Esophagus (tissue), 2 donors: ENCODE data around the gene PEX5. TPM values are rescaled to one million over a fixed set of nuclear protein-coding genes. Genes with fewer than 3 reads are reported as not detected.

Experiments
- H3K27ac ChIP-seq, 2 donors: one replicate each; pipeline ENCODE4 v1.5.1; 2013; ENCODE audit warnings: low read depth in 2 of 2, mild to moderate bottlenecking in 2 of 2, inconsistent platforms in 1 of 2, low read length in 1 of 2, moderate library complexity in 1 of 2
- H3K27me3 ChIP-seq, 2 donors: one replicate each; pipeline ENCODE4 v1.6.1; 2013; ENCODE audit warnings: low read length in 2 of 2, control low read depth in 1 of 2, mild to moderate bottlenecking in 1 of 2; ENCODE audit not compliant: insufficient read depth in 2 of 2, control insufficient read depth in 1 of 2
- H3K36me3 ChIP-seq, 2 donors: one replicate each; pipeline ENCODE4 v1.6.1; 2013; ENCODE audit warnings: low read length in 1 of 2; ENCODE audit not compliant: control insufficient read depth in 2 of 2, insufficient read depth in 2 of 2
- H3K4me1 ChIP-seq, 2 donors: one replicate each; pipeline ENCODE4 v1.6.1; 2013; ENCODE audit warnings: low read length in 1 of 2; ENCODE audit not compliant: control insufficient read depth in 2 of 2, insufficient read depth in 2 of 2
- H3K4me3 ChIP-seq, 2 donors: one replicate each; pipeline ENCODE4 v1.5.1; 2013; ENCODE audit warnings: low read length in 2 of 2, mild to moderate bottlenecking in 2 of 2, low read depth in 1 of 2, moderate library complexity in 1 of 2
- H3K9me3 ChIP-seq, 2 donors: one replicate each; pipeline ENCODE4 v1.6.1; 2013; ENCODE audit warnings: mild to moderate bottlenecking in 2 of 2, low read depth in 1 of 2, low read length in 1 of 2, moderate library complexity in 1 of 2; ENCODE audit not compliant: control insufficient read depth in 2 of 2, insufficient read depth in 1 of 2
- WGBS, 2 donors: extraction: QIAGEN DNeasy Blood & Tissue Kit; methylation state at CpG; one replicate each; pipeline ENCODE4 v1.1.7; 2013; 5-methylcytosine and 5-hydroxymethylcytosine counted together
- polyA plus RNA-seq, 2 donors: library from polyadenylated mRNA; stranded (reverse); fragments of 200-250 nt; gene quantifications; one replicate each; pipeline ENCODE4 v1.2.3, GENCODE V29; 2013
- donor health status: healthy with polysubstance abuse.
- donor health status: Bipolar disorder and iron deficiency.

Gene PEX5
- 10 to 100 TPM in 1 of 2 donors, 1 to 10 TPM in 1; 8.1 to 14.5 TPM for polyA plus RNA-seq

DNA sequence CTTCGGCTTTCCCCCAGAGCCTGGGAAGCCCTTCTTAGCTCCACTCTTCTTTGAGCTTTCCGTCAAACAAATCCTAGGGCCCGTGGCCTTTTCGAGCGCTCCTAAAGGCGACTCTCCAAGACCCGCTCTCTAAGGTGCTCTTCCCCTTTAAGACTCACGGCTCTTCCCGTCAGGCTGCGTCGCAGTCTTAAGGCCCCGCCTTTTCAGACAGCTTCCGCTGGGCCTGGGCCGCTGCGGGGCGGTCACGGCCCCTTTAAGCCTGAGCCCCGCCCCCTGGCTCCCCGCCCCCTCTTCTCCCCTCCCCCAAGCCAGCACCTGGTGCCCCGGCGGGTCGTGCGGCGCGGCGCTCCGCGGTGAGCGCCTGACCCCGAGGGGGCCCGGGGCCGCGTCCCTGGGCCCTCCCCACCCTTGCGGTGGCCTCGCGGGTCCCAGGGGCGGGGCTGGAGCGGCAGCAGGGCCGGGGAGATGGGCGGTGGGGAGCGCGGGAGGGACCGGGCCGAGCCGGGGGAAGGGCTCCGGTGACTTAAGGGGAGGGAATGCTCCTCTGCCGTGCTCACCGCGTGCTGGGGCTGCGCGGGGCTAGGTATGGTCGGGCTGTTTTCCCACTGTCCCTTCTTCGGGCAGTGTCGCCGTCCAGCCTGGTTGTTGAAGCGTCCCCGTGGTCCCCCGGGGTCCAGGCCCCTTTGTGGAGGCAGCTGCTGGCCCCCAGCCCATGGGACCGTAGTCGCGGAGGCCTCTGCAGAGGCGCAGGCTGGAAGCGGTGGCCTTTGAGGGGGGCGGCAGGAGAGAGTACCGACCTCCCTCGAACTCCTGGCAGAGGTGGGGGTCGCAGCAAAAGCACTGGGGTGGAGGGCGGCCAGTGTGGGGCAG lies at the start of gene PEX5:
TSS of gene PEX5 (plus strand) at position 289 of the 870 bp plus-strand sequence. CDS start 692 bp downstream, outside the sequence.
- whole genome bisulfite sequencing, 2 donors = 0 to 1% methylated on average over 57 to 68 of the region's 68 CpGs
- no peaks in the 10 kb centered on the region for H3K9me3 ChIP-seq
- peak within 1 kb of the TSS; percentile 82 to 91 for H3K27ac ChIP-seq
- H3K4me1 ChIP-seq = peaks cover 0 to 12% of the 10 kb centered on the region in 2 donors
- peak within 1 kb of the TSS; percentile 75 to 90 for H3K4me3 ChIP-seq
- H3K27me3 ChIP-seq = no peaks in the 10 kb centered on the region
- H3K36me3 ChIP-seq = no peaks in the 10 kb centered on the region

DNA sequence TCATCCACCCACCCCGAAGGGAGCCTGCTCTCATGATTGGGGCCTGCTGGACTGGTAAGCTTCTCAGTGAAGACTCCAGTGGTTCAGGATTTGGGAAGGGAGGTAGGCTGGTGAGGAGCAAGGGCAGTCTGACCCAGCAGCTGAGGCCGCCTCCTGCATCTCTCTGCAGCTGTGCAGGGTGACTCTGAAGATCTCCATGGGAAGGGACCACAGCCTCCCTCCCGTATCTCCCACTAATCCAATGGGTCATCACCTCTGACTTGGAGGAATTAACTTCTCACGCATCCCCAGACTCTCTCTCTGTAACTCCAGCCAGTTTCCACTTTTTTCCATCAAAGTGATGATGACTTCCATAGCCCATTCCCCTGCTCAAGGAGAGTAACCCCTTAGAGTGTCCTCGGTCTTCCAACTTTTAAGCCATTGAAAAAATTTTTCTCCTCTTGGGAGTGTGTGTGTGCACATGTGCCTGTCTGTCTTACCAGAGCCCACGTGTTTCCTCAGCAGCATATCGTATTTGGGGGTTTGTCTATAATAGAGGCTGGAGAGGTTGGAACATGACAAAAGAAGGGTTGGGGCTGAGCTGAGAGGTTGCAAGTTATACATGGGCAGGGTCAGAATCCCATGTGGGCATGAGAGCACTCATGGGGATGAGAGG lies 48.0 kb upstream of the PEX5 start:
- 83 to 86% methylated on average over 7 of the region's 7 CpGs for WGBS, 2 donors
- peaks cover 8 to 9% of the 10 kb centered on the region in 2 donors for H3K36me3 ChIP-seq

DNA sequence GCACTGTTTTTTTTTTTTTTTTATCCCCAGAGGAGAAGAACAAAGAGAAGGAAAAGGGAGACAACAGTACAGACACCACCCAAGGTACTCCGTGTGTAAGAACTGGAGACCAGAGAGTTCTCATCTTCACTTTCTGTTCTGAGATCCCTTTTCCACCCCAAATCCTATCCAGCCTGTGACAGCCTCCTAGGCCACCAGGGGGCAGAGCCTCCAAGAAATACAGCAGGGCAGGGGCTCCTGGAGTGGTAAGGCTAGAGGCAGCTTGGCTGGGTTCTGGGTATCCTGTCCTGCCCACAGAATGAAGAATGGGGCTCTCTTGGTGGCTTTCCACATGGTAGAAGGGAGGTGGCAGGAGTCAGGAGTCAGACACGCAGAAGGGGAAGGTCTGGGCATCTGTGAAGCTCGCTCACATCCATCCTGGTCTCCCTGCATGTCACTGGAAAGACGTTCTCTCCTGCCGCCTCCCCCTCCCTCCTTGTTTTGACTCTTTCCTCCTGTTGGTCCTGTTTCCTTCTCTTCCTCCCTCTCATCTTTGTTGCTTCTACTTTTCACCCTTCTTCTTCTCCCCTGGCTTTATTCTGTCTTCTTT lies 47.3 kb upstream of the PEX5 start:
- Histone ChIP-seq H3K4me1 (no peaks in the 10 kb centered on the region), H3K4me3 (no peak overlapping the region), H3K27ac (no peak overlapping the region), H3K27me3 (no peaks in the 10 kb centered on the region), H3K9me3 (no peaks in the 10 kb centered on the region), H3K36me3 (peaks cover 5% of the 10 kb centered on the region in 2 donors)
- 72 to 81% methylated on average over 5 of the region's 5 CpGs for WGBS, 2 donors

More for the DNA sequence above, 48.0 kb upstream of the PEX5 start:
- H3K4me3 ChIP-seq = no peak overlapping the region
- H3K27me3 ChIP-seq = no peaks in the 10 kb centered on the region
- H3K27ac ChIP-seq = no peak overlapping the region
- H3K9me3 ChIP-seq = no peaks in the 10 kb centered on the region
- no peaks in the 10 kb centered on the region for H3K4me1 ChIP-seq

DNA sequence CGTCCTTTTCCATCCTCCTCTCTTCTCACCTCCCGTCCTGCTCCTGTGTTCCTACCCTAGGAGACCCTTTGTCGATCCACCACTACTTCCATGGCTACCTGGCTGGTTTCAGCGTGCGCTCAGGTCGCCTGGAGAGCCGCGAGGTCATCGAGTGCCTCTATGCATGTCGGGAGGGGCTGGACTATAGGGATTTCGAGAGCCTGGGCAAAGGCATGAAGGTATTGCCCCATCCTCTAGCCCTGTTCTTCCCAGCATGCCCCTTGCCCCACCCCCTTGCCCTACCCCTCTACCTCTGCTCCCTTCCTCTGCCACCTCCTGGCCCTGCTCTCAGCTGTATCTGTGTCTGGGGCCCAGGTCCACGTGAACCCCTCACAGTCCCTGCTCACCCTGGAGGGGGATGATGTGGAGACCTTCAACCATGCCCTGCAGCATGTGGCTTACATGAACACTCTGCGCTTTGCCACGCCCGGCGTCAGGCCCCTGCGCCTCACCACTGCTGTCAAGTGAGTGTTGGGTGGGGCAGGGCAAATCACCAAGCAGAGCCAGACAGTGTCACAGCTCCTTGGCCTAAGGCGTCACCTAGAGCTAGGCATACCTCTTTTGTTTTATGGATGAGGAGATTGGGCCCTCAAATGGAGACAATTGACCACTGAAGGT lies 46.5 kb upstream of the PEX5 start:
- H3K4me3 ChIP-seq = no peak overlapping the region
- peaks cover 3 to 5% of the 10 kb centered on the region in 2 donors for H3K36me3 ChIP-seq
- no peak overlapping the region for H3K27ac ChIP-seq
- H3K4me1 ChIP-seq = no peaks in the 10 kb centered on the region
- H3K9me3 ChIP-seq = no peaks in the 10 kb centered on the region
- WGBS, 2 donors = 92 to 93% methylated on average over 18 of the region's 18 CpGs
- H3K27me3 ChIP-seq = no peaks in the 10 kb centered on the region

DNA sequence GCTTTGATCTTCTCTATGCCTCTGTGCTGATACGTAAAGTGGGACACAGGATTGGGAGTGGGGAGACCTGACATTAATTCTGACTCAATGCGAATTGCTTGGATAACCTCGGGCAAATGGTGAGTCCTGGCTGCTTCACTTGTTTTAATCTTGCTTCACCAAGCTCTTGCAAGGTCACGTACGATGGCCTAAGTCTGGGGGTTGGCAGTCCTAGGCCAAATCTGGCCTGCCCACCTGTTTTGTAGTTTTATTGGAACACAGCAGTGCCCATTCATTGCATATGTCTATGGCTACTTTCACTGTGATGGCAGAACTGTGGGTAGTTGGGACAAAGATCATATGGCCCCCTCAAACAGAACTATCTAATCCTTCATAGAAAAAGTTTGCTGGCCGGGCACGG lies 45.9 kb upstream of the PEX5 start:
- Histone ChIP-seq H3K9me3 (no peaks in the 10 kb centered on the region), H3K27me3 (no peaks in the 10 kb centered on the region), H3K4me3 (no peak overlapping the region), H3K36me3 (peaks cover 3 to 5% of the 10 kb centered on the region in 2 donors), H3K4me1 (no peaks in the 10 kb centered on the region), H3K27ac (no peak overlapping the region)
- WGBS, 2 donors = 93% methylated on average over 7 of the region's 7 CpGs

DNA sequence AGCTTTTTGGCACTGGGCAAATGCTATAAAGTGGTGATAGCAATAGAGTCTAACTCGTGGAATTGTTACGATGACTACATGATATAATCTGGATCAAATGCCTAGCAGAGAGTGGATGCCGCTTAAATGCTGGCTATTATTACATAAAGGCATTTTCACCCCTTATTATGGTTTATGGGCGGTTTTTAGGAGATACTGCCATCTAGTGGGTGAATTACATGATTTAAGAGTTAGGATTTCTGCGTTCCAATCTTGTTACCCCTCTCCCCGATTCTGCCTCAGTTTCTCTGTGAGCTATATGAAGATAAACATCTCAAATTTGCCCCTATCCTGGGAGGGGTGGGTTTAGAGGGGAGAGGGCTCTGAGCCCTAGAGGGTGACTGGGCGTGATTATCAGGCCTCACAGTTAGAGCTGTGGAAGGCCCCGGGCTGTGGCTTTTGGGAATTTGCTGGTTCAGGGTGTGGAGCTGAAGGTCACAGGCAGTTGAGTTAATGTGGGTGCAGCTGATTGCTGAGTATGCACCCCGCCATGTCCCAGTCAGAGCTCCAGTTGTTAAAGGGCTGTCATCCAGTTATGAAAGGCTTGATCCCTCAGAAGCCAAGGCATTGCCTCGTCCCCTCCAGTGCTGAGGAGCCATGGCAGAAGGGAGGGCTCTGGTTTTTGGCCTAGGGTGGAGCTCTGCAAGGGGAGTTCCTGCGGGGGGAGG lies 44.9 kb upstream of the PEX5 start:
- no peak overlapping the region for H3K27ac ChIP-seq
- H3K36me3 ChIP-seq = peaks cover 6 to 13% of the 10 kb centered on the region in 2 donors
- no peaks in the 10 kb centered on the region for H3K4me1 ChIP-seq
- no peaks in the 10 kb centered on the region for H3K9me3 ChIP-seq
- no peak overlapping the region for H3K4me3 ChIP-seq
- 47 to 48% methylated on average over 11 of the region's 11 CpGs for WGBS, 2 donors
- no peaks in the 10 kb centered on the region for H3K27me3 ChIP-seq

DNA sequence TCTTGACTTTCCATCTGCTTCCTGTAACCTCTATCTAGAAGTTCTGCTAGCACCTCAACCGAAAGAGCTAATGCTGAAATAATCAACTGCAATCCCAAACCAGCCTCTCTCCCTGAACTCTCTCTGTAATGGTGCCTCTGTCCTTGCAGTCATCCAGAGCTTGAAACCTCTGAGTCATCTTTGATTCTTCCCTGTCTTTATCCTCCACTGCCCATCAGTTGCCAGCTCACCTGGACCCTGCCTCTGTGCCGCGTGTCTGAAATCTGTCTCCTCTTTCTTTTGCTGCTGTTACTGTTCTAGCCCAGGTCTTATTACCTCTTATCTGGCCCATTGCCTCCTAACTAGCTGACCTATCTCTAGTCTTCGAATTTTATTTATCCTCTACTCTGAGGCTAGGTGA lies 43.8 kb upstream of the PEX5 start:
- no peaks in the 10 kb centered on the region for H3K27me3 ChIP-seq
- no peaks in the 10 kb centered on the region for H3K9me3 ChIP-seq
- peaks cover 14 to 18% of the 10 kb centered on the region in 2 donors for H3K36me3 ChIP-seq
- no peaks in the 10 kb centered on the region for H3K4me1 ChIP-seq
- no peak overlapping the region for H3K27ac ChIP-seq
- H3K4me3 ChIP-seq = no peak overlapping the region
- WGBS, 2 donors = 78 to 93% methylated on average over 4 of the region's 4 CpGs

DNA sequence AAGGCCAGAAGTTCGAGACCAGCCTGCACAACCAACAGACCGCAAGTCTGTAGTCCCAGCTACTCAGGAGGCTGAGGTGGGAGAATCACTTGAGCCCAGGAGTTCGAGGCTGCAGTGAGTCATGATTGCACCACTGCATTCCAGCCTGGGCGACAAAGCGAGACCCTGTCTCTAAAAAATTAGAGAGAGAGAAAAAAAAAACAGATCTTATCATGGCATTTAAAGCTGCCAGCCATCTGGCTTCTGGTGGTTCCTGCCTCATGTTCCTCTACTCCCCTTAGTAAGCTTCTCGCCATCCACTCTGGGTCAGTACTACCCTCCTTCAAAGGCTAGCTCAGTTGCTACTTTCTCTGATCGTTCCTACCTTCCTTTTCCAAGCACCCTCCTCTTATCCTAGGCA lies 43.3 kb upstream of the PEX5 start:
- H3K36me3 ChIP-seq = peaks cover 15 to 18% of the 10 kb centered on the region in 2 donors
- no peaks in the 10 kb centered on the region for H3K9me3 ChIP-seq

DNA sequence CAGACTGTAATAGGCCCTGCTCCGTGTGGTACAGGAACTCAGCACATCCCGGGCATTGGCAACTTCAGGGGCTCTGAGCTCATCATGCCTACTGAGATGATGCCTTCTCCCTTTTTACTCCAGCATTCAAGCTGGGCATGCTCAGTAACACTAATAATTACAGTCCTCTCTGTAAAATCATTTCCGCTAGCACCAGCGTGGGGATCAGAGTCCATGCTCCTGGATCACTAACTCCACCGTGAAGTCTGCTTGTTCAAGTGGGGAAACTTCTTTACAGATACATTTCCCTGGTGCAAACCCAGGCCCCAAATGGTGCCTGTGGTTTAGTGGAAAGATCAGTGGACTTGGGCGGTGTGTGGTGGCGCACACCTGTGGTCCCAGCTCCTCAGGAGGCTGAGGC lies 42.6 kb upstream of the PEX5 start:
- Histone ChIP-seq H3K27ac (no peak overlapping the region), H3K4me1 (no peaks in the 10 kb centered on the region), H3K27me3 (no peaks in the 10 kb centered on the region), H3K36me3 (peaks cover 13 to 18% of the 10 kb centered on the region in 2 donors), H3K4me3 (no peak overlapping the region), H3K9me3 (no peaks in the 10 kb centered on the region)
- WGBS, 2 donors = 89 to 95% methylated on average over 7 of the region's 7 CpGs

More for the DNA sequence above, 43.3 kb upstream of the PEX5 start:
- no peak overlapping the region for H3K27ac ChIP-seq
- H3K27me3 ChIP-seq = no peaks in the 10 kb centered on the region
- no peaks in the 10 kb centered on the region for H3K4me1 ChIP-seq
- no peak overlapping the region for H3K4me3 ChIP-seq
- 93 to 94% methylated on average over 7 of the region's 7 CpGs for WGBS, 2 donors
